NCI-H2171 treated with DMSO at 0.1 percent for 48 hours (cell line): ENCODE measurements around the gene GEMIN7.
A peak's percentile ranks its signal among the peaks of the same experiment; 100 is the strongest.
"Not testable (repeated sequence)": the region's sequence is repeated elsewhere in the genome, so short reads cannot be mapped to it uniquely, and the experiment has no call there.

Experiments used
- DNase-seq: peaks from one replicate; lab custom pipeline; 2025; lab: John Stamatoyannopoulos, UW

Gene GEMIN7

DNA sequence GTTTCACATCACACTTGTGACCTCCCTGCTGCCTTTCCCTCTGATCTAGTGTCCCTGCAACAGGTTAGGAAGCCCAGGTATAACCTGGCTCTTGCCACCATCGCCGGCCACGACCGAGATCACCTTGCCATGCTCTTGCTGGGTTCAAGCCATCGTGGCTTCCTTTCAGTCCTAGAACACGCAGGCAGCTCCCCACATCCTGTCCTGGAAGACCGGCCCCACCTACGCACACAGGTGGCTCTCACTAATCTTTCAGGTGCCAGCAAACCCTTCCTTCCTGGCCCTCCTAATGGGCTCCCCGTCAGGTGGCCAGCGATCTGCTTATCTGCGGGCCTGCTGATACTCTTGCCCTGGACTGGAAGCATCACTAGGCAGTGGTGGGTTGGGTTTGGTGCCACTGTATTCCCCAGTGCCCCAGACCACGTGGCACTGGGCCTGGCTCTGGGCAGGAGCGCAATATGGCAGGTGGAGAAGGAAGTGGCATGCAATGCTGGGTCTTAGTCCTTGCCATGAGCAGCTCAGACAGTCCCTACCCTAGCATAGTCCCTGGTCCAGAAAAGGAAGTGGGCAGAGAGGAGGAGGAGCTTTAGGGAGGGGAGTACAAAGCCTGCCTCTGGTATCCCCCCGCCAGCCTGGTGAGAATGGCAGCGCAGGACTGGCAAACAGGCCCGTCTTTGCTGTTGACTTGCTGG, 25.7 kb downstream of the GEMIN7 start:
- DNase-seq: no peak

DNA sequence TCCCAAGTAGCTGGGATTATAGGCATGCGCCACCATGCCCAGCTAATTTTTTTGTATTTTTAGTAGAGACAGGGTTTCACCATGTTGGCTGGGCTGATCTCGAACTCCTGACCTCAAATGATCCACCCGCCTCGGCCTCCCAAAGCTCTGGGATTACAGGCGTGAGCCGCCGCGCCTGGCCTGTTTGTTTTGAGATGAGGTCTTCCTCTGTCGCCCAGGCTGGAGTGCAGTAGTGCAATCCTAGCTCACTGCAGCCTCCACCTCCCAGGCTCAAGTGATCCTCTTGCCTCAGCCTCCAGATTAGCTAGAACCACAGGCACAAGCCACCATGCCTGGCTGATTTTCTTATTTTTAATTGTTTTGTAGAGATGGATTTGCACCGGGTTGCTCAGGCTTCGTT, 27.3 kb downstream of the GEMIN7 start:
- DNase-seq: not testable (repeated sequence)

DNA sequence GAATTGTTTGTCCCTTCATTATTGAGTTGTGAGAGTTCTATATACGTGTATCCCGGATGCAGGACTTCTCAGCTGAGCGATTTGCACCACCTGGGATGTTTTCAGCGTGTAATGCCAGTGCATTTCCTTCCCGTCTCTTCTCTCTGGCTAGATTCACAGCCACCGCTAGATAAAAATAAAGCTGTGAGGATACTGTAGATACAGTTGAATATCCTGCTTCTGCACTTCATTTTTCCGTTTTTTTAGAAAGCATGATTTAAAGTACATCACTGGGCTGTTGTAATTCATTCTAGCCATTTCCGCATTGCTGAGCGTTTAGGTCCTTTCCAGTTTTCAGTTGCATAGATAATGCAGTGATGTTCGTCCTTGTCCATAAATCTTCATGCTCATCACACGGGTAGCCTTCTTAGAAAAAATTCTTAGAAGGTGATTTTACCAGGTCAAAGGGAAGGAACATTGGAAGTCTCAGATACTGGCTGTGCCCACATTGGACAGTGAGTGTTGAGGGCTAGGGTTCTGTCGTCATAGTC, 28.6 kb downstream of the GEMIN7 start:
- DNase-seq: no peak

- no peak for DNase-seq
Measured at GRCh38 chr19:45110851-45111266, 31.8 kb downstream of the GEMIN7 start.

DNA sequence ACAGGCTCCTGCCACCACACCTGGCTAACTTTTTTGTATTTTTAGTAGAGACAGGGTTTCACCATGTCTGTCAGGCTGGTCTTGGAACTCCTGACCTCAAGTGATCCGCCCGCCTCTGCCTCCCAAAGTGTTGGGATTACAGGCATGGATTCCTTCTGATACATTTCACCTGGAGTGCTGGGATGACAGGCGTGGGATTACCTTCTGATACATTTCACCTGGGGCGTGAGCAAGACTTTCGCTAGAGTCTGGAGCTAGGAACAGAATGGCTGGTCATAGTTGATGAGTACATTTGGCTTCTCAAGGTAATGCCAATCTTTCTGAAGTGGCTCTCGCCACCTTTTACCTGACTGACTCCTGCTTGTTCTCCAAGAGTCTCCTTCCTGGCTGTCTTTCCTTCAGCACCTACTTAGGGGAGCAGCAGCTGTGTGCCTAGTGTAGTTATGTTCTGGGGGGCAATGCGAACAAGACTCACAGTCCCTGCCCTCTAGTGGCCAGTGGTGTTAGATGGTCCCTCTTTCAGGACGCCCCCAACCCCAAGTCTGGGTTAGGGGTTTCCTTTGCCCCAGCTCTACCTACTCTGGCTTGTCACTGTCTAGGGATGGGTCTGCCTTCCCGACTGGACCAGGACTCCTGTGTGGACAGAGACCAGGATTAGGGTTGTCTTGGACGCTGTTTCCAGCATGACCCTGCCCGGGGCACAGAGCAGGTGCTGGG, 33.2 kb downstream of the GEMIN7 start:
- no peak for DNase-seq

DNA sequence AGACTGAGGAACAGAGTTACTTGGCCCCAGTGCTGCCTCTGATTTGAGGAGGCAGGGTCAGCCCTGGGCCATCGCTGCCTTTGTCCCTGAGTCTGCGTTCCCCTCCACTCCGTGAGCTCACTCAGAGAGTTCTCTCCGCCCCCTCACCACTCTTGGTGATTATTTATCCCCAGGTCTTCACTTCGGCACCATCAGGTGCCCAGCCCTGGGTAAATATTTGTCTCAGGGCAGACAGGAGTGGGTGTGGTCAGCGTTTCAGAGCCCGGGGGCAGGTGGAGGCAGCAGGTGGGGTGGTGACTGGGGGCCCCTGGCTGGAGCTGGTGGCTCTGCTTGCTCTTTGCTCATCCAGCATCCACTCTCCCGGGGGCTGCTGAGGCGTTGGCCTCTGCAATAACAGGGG, 34.6 kb downstream of the GEMIN7 start:
- peak; percentile 86 for DNase-seq

DNA sequence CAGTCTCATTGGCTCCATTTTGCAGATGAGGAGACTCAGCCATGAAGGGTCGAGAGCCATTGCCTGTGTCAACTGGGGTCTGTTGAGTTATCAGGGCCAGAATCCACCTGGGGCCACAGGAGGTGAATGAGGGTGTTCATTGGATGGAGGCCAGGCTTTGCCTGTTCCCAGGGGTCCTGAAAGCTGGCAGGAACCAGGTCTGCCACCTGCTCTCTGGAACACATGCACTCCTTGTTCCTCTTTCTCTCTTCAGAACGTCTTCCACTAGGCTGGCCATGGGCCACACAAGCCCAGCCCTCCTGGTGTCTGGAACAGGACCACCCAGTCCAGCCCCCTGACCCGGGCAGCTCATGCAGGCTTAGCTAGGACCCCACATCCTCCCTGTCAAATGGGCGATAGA, 35.1 kb downstream of the GEMIN7 start:
- DNase-seq: peak; percentile 87

- DNase-seq: peak; percentile 96
Measured at GRCh38 chr19:45115809-45116615, 37.0 kb downstream of the GEMIN7 start.

- peak; percentile 81 for DNase-seq
Measured at GRCh38 chr19:45117167-45117594, 38.1 kb downstream of the GEMIN7 start.

- DNase-seq: no peak
Measured at GRCh38 chr19:45117671-45118070, 38.6 kb downstream of the GEMIN7 start.

- DNase-seq: no peak
Measured at GRCh38 chr19:45118106-45118505, 39.0 kb downstream of the GEMIN7 start.

GRCh38 chr19:45118591-45119355, 39.7 kb downstream of the GEMIN7 start:
- peak; percentile 88 for DNase-seq

- DNase-seq: peak; percentile 18
Measured at GRCh38 chr19:45119582-45119981, 40.5 kb downstream of the GEMIN7 start.

DNA sequence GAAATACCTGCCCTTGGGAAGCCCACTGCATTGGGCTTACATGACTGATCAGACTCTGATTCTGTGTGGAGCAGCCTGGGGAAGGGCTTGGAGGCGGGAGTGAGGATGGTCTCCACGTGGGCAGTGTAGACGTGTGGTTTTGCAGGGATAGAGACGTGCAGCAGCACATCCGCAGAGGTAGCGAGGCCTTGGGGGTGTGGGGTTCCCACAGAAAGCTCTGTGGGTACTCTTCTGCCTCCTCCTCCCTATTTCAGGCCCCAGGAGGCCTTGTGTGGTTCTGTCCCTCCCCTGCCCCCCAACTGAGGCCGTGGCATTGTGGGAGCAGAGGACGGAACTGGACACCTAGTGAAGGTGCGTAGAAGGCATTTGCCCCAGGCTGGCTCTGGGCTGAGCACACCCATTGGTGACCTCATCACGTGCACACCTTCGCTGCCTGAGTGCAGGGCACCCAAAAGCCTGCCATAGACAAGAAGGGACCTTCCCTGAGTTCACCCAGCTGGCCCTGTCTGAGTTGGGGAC, 42.8 kb downstream of the GEMIN7 start:
- DNase-seq: no peak

DNA sequence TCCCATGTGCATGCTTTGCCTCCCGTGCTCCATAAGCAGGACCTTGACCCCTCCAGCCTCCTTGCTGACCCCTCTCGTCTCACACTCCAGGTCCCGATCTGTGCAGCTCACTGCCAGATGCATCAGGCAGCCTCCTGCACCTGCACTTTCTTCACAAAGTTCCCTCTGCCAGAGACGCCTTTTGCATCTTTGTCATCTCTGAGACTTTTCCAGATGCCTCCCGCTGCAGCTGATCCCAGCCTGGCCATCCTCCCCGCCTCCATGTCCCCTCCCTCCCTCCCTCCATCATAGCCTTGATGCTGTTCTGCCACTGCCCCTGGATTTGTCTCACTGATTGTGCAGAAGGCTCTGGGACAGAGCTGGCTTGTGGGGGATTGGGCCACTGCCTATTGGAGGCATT, 43.8 kb downstream of the GEMIN7 start:
- DNase-seq: no peak

- DNase-seq: peak; percentile 63
Measured at GRCh38 chr19:45123440-45123850, 44.4 kb downstream of the GEMIN7 start.

DNA sequence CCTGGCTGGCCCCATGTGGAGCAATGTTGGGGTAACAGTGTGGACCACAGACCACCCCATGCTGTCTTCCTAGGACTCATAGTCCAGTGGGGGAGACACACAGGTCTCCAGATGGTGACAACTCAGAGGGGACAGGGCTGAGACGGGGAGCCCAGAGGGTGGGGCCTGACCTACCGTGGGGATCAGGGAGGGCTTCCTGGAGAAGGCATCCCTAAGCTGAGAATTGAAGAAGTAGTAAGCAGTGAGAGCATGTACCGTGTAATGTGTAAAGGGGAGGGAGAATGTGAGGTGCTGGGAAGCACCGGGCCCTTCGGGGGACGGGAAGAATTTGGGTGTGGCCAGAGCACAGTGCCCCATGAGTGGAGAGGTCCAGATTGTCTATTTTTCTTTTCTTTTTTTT, 45.0 kb downstream of the GEMIN7 start:
- DNase-seq: no peak

GRCh38 chr19:45125360-45125759, 46.3 kb downstream of the GEMIN7 start:
- DNase-seq: no peak

DNA sequence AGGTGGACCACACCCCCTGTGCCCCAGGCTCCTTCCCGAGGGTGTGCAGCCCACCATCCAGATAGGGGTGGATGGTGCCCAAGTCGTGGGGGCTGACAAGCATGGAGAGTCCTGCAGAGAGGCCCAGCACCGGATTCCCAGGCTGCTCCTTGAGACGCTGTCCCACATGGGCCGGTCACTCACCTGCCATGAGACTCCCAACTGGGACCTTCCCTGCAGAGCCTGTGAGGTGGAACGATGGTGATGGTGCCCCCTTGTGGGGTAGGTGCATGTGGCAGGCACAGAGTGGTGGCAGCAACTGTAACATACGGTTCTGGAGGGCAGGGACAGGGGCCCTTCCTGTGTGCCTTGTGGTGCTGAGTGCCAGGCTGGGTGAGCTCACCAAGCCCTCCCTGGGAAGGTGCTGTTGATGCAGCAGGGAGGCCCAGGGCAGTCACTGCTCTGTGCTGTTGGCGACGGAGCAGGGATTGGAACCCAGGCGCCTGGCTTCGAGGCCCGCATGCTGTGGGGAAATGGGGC, 47.0 kb downstream of the GEMIN7 start:
- peak; percentile 17 for DNase-seq

GRCh38 chr19:45126654-45127053, 47.6 kb downstream of the GEMIN7 start:
- DNase-seq: no peak

DNA sequence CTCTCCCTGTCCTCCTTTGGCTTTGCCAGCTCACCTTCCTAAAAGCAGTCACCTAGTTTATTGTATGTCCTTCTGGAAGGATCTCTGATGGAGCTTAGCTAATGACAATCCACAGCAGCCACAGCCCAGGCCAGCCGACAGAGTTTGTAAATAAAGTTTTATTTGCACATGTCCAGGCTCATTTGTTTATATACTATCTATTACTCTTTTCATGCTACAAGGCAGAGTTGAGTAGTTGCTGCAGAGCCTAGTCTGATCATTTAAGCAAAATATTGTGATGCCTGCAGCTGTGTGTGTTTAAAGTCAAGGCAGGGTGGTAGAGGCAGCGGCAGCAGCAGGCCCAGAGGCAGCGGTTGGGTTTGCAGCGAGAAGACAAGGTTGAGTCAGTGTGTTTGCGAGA, 49.1 kb downstream of the GEMIN7 start:
- DNase-seq: no peak
